ENCODE results near the gene CRYAB. TPM values are rescaled to one million over a fixed set of nuclear protein-coding genes. Genes with fewer than 3 reads are reported as not detected.

CRYAB gene
- total RNA-seq, 1 experiment from 2014 or later, result not detected

GRCh38 chr11:111946499-111946898, 34.9 kb upstream of the CRYAB start:
- DNase-seq, result no peak
- H4K20me1 ChIP-seq (ENCODE audit: insufficient read depth, low read depth, low read length), result no peaks in the 10 kb centered on the region
- no peaks in the 10 kb centered on the region for H3K9me3 ChIP-seq (ENCODE audit: low read length)
- peaks cover 7% of the 10 kb centered on the region for H3K4me1 ChIP-seq (ENCODE audit: low read length)
- no peak overlapping the region for H3K9ac ChIP-seq (ENCODE audit: low read length)
- H2AFZ ChIP-seq (ENCODE audit: low read length), result no peak overlapping the region
- no peaks in the 10 kb centered on the region for H3K27me3 ChIP-seq (ENCODE audit: low read length)
- H3K4me2 ChIP-seq (ENCODE audit: low read depth, low read length, poor library complexity, severe bottlenecking), result no peak overlapping the region
- H3K9me2 ChIP-seq (replicated peaks; ENCODE audit: insufficient read depth, low read length), result no peaks in the 10 kb centered on the region
- no peak overlapping the region for H3K27ac ChIP-seq (ENCODE audit: low read length)
- no peak overlapping the region for H3K4me3 ChIP-seq (ENCODE audit: low read length)
- no peaks in the 10 kb centered on the region for H3K36me3 ChIP-seq (ENCODE audit: insufficient read depth, low read length)
- H3K79me2 ChIP-seq (ENCODE audit: low read length), result no peaks in the 10 kb centered on the region

- Histone ChIP-seq H3K9ac (ENCODE audit: low read length) (no peak overlapping the region), H3K36me3 (ENCODE audit: insufficient read depth, low read length) (no peaks in the 10 kb centered on the region), H2AFZ (ENCODE audit: low read length) (no peak overlapping the region), H3K4me1 (ENCODE audit: low read length) (peaks cover 7% of the 10 kb centered on the region), H3K9me2 (replicated peaks; ENCODE audit: insufficient read depth, low read length) (no peaks in the 10 kb centered on the region), H3K79me2 (ENCODE audit: low read length) (no peaks in the 10 kb centered on the region), H3K27me3 (ENCODE audit: low read length) (no peaks in the 10 kb centered on the region), H4K20me1 (ENCODE audit: insufficient read depth, low read depth, low read length) (no peaks in the 10 kb centered on the region), H3K4me3 (ENCODE audit: low read length) (no peak overlapping the region), H3K27ac (ENCODE audit: low read length) (no peak overlapping the region), H3K4me2 (ENCODE audit: low read depth, low read length, poor library complexity, severe bottlenecking) (no peak overlapping the region), H3K9me3 (ENCODE audit: low read length) (no peaks in the 10 kb centered on the region)
- DNase-seq, result no peak
Observed at GRCh38 chr11:111945198-111945597, 33.6 kb upstream of the CRYAB start.

- no peaks in the 10 kb centered on the region for H3K27me3 ChIP-seq (ENCODE audit: low read length)
- no peaks in the 10 kb centered on the region for H4K20me1 ChIP-seq (ENCODE audit: insufficient read depth, low read depth, low read length)
- H3K4me2 ChIP-seq (ENCODE audit: low read depth, low read length, poor library complexity, severe bottlenecking), result no peak overlapping the region
- H3K9ac ChIP-seq (ENCODE audit: low read length), result no peak overlapping the region
- no peaks in the 10 kb centered on the region for H3K9me3 ChIP-seq (ENCODE audit: low read length)
- H3K27ac ChIP-seq (ENCODE audit: low read length), result no peak overlapping the region
- H3K36me3 ChIP-seq (ENCODE audit: insufficient read depth, low read length), result no peaks in the 10 kb centered on the region
- peaks cover 7% of the 10 kb centered on the region for H3K4me1 ChIP-seq (ENCODE audit: low read length)
- no peak overlapping the region for H3K4me3 ChIP-seq (ENCODE audit: low read length)
- no peak for DNase-seq
- H3K9me2 ChIP-seq (replicated peaks; ENCODE audit: insufficient read depth, low read length), result no peaks in the 10 kb centered on the region
- no peak overlapping the region for H2AFZ ChIP-seq (ENCODE audit: low read length)
- no peaks in the 10 kb centered on the region for H3K79me2 ChIP-seq (ENCODE audit: low read length)
Observed at GRCh38 chr11:111944651-111945051, 33.1 kb upstream of the CRYAB start.

GRCh38 chr11:111944139-111944538, 32.6 kb upstream of the CRYAB start:
- no peak for DNase-seq
- H3K9me2 ChIP-seq (replicated peaks; ENCODE audit: insufficient read depth, low read length), result no peaks in the 10 kb centered on the region
- H3K9ac ChIP-seq (ENCODE audit: low read length), result no peak overlapping the region
- no peak overlapping the region for H3K4me2 ChIP-seq (ENCODE audit: low read depth, low read length, poor library complexity, severe bottlenecking)
- no peaks in the 10 kb centered on the region for H3K27me3 ChIP-seq (ENCODE audit: low read length)
- H3K79me2 ChIP-seq (ENCODE audit: low read length), result no peaks in the 10 kb centered on the region
- H4K20me1 ChIP-seq (ENCODE audit: insufficient read depth, low read depth, low read length), result no peaks in the 10 kb centered on the region
- no peaks in the 10 kb centered on the region for H3K36me3 ChIP-seq (ENCODE audit: insufficient read depth, low read length)
- H3K4me1 ChIP-seq (ENCODE audit: low read length), result peaks cover 7% of the 10 kb centered on the region
- H2AFZ ChIP-seq (ENCODE audit: low read length), result no peak overlapping the region
- no peaks in the 10 kb centered on the region for H3K9me3 ChIP-seq (ENCODE audit: low read length)
- no peak overlapping the region for H3K27ac ChIP-seq (ENCODE audit: low read length)
- H3K4me3 ChIP-seq (ENCODE audit: low read length), result no peak overlapping the region

- no peak overlapping the region for H3K4me3 ChIP-seq (ENCODE audit: low read length)
- H3K27me3 ChIP-seq (ENCODE audit: low read length), result no peaks in the 10 kb centered on the region
- H2AFZ ChIP-seq (ENCODE audit: low read length), result no peak overlapping the region
- H3K9me2 ChIP-seq (replicated peaks; ENCODE audit: insufficient read depth, low read length), result no peaks in the 10 kb centered on the region
- H3K36me3 ChIP-seq (ENCODE audit: insufficient read depth, low read length), result no peaks in the 10 kb centered on the region
- H3K79me2 ChIP-seq (ENCODE audit: low read length), result no peaks in the 10 kb centered on the region
- no peaks in the 10 kb centered on the region for H3K9me3 ChIP-seq (ENCODE audit: low read length)
- H3K4me1 ChIP-seq (ENCODE audit: low read length), result peaks cover 14% of the 10 kb centered on the region
- H3K27ac ChIP-seq (ENCODE audit: low read length), result no peak overlapping the region
- no peak for DNase-seq
- no peak overlapping the region for H3K9ac ChIP-seq (ENCODE audit: low read length)
- H4K20me1 ChIP-seq (ENCODE audit: insufficient read depth, low read depth, low read length), result no peaks in the 10 kb centered on the region
- no peak overlapping the region for H3K4me2 ChIP-seq (ENCODE audit: low read depth, low read length, poor library complexity, severe bottlenecking)
Observed at GRCh38 chr11:111942829-111943228, 31.3 kb upstream of the CRYAB start.

GRCh38 chr11:111941963-111942362, 30.4 kb upstream of the CRYAB start:
- H3K9me3 ChIP-seq (ENCODE audit: low read length), result no peaks in the 10 kb centered on the region
- H3K4me2 ChIP-seq (ENCODE audit: low read depth, low read length, poor library complexity, severe bottlenecking), result no peak overlapping the region
- H2AFZ ChIP-seq (ENCODE audit: low read length), result no peak overlapping the region
- DNase-seq, result no peak
- H3K36me3 ChIP-seq (ENCODE audit: insufficient read depth, low read length), result no peaks in the 10 kb centered on the region
- H3K27me3 ChIP-seq (ENCODE audit: low read length), result no peaks in the 10 kb centered on the region
- H3K4me3 ChIP-seq (ENCODE audit: low read length), result no peak overlapping the region
- H3K9me2 ChIP-seq (replicated peaks; ENCODE audit: insufficient read depth, low read length), result no peaks in the 10 kb centered on the region
- H3K79me2 ChIP-seq (ENCODE audit: low read length), result no peaks in the 10 kb centered on the region
- no peak overlapping the region for H3K9ac ChIP-seq (ENCODE audit: low read length)
- H3K27ac ChIP-seq (ENCODE audit: low read length), result no peak overlapping the region
- H4K20me1 ChIP-seq (ENCODE audit: insufficient read depth, low read depth, low read length), result no peaks in the 10 kb centered on the region
- H3K4me1 ChIP-seq (ENCODE audit: low read length), result peaks cover 19% of the 10 kb centered on the region

GRCh38 chr11:111939836-111940604, 28.4 kb upstream of the CRYAB start:
- Histone ChIP-seq H3K36me3 (ENCODE audit: insufficient read depth, low read length) (no peaks in the 10 kb centered on the region), H3K9ac (ENCODE audit: low read length) (no peak overlapping the region), H3K4me1 (ENCODE audit: low read length) (peaks cover 30% of the 10 kb centered on the region), H3K79me2 (ENCODE audit: low read length) (no peaks in the 10 kb centered on the region), H2AFZ (ENCODE audit: low read length) (no peak overlapping the region), H3K4me2 (ENCODE audit: low read depth, low read length, poor library complexity, severe bottlenecking) (no peak overlapping the region), H3K4me3 (ENCODE audit: low read length) (no peak overlapping the region), H3K27me3 (ENCODE audit: low read length) (no peaks in the 10 kb centered on the region), H3K9me3 (ENCODE audit: low read length) (no peaks in the 10 kb centered on the region), H3K9me2 (replicated peaks; ENCODE audit: insufficient read depth, low read length) (no peaks in the 10 kb centered on the region), H3K27ac (ENCODE audit: low read length) (no peak overlapping the region), H4K20me1 (ENCODE audit: insufficient read depth, low read depth, low read length) (no peaks in the 10 kb centered on the region)
- DNase-seq, result no peak

GRCh38 chr11:111938687-111939160, 27.2 kb upstream of the CRYAB start:
- Histone ChIP-seq H3K4me3 (ENCODE audit: low read length) (no peak overlapping the region), H3K9me3 (ENCODE audit: low read length) (no peaks in the 10 kb centered on the region), H3K9ac (ENCODE audit: low read length) (no peak overlapping the region), H3K4me2 (ENCODE audit: low read depth, low read length, poor library complexity, severe bottlenecking) (peak overlapping the region; percentile 26), H3K27me3 (ENCODE audit: low read length) (no peaks in the 10 kb centered on the region), H3K4me1 (ENCODE audit: low read length) (peaks cover 35% of the 10 kb centered on the region), H3K9me2 (replicated peaks; ENCODE audit: insufficient read depth, low read length) (no peaks in the 10 kb centered on the region), H3K27ac (ENCODE audit: low read length) (no peak overlapping the region), H3K79me2 (ENCODE audit: low read length) (no peaks in the 10 kb centered on the region), H4K20me1 (ENCODE audit: insufficient read depth, low read depth, low read length) (no peaks in the 10 kb centered on the region), H2AFZ (ENCODE audit: low read length) (no peak overlapping the region), H3K36me3 (ENCODE audit: insufficient read depth, low read length) (no peaks in the 10 kb centered on the region)
- DNase-seq, result no peak

Data from Karpas-422 (cell line).